BE2C (cell line): ENCODE results near the gene DHRS3.

Source experiments
- DNase-seq: peaks from one replicate; pipeline ENCODE4 v3.0.0-alpha.2; 2020
- H3K27me3 ChIP-seq: fragments of 250-450 bp; sonication (Bioruptor Pico); 2 replicates; pipeline ENCODE4 v1.5.1; 2020; ENCODE audit warnings: mild to moderate bottlenecking
- H3K36me3 ChIP-seq: fragments of 250-450 bp; sonication (Bioruptor Pico); 2 replicates; pipeline ENCODE4 v1.5.1; 2020; ENCODE audit warnings: mild to moderate bottlenecking
- H3K4me1 ChIP-seq: fragments of 250-450 bp; sonication (Bioruptor Pico); 2 replicates; pipeline ENCODE4 v1.5.1; 2020
- H3K4me3 ChIP-seq: 2 replicates; pipeline ENCODE4 v1.5.1; 2011; ENCODE audit warnings: low read depth, low read length
- H3K9me3 ChIP-seq: fragments of 250-450 bp; sonication (Bioruptor Pico); 2 replicates; pipeline ENCODE4 v1.5.1; 2020
- TF ChIP-seq, protein P1 (sequence below): IDR thresholded peaks from 2 replicates; pipeline ENCODE4 v1.5.1; 2012; ENCODE audit warnings: mild to moderate bottlenecking, low read depth, low read length

DHRS3 gene

DNA sequence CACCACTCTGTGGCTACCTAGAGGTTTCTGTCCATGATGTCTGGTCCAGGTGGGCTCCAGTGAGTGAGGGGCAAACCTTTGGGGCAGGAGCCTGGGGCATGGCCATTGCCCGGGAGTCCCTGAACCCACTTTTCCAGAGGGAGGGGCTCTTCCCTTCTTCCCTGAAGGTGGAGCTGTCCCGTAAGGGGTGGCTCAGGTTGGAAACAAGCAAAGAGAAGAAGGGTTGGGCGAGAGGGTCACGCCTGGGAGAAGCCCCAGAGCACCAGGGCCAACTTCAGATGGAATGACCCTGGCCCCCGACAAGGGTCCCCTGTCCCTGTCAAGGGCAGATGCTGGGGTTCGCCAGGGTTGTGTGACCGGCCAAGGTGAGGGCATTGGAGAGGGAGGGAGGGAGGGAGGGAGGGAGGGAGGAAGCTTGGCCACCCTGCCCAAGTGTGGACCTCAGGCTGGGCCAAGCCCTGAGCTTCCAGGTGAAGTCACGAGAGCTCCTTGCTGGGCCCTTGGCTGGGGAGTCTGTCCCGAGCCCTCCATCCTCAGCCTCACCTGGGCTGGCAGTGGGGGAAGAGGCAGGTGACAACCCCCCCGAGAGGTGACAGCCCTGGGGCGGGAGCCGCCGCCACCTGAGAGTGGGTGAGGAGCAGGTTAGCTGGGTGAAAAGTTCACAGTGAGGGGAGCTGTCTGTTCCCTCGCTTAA lies 69.6 kb downstream of the DHRS3 start:
- no peak for DNase-seq
- TF ChIP-seq, protein P1, sequence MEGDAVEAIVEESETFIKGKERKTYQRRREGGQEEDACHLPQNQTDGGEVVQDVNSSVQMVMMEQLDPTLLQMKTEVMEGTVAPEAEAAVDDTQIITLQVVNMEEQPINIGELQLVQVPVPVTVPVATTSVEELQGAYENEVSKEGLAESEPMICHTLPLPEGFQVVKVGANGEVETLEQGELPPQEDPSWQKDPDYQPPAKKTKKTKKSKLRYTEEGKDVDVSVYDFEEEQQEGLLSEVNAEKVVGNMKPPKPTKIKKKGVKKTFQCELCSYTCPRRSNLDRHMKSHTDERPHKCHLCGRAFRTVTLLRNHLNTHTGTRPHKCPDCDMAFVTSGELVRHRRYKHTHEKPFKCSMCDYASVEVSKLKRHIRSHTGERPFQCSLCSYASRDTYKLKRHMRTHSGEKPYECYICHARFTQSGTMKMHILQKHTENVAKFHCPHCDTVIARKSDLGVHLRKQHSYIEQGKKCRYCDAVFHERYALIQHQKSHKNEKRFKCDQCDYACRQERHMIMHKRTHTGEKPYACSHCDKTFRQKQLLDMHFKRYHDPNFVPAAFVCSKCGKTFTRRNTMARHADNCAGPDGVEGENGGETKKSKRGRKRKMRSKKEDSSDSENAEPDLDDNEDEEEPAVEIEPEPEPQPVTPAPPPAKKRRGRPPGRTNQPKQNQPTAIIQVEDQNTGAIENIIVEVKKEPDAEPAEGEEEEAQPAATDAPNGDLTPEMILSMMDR: no peak
- no peaks in the 10 kb centered on the region for H3K4me1 ChIP-seq
- H3K36me3 ChIP-seq: no peaks in the 10 kb centered on the region
- no peaks in the 10 kb centered on the region for H3K9me3 ChIP-seq
- no peak overlapping the region for H3K4me3 ChIP-seq
- H3K27me3 ChIP-seq: no peaks in the 10 kb centered on the region

- Histone ChIP-seq H3K4me1 (no peaks in the 10 kb centered on the region), H3K4me3 (no peak overlapping the region), H3K27me3 (no peaks in the 10 kb centered on the region), H3K9me3 (no peaks in the 10 kb centered on the region), H3K36me3 (no peaks in the 10 kb centered on the region)
- no peak for DNase-seq
- TF ChIP-seq, protein P1: no peak
Measured at GRCh38 chr1:12547586-12548225, 70.3 kb downstream of the DHRS3 start.

DNA sequence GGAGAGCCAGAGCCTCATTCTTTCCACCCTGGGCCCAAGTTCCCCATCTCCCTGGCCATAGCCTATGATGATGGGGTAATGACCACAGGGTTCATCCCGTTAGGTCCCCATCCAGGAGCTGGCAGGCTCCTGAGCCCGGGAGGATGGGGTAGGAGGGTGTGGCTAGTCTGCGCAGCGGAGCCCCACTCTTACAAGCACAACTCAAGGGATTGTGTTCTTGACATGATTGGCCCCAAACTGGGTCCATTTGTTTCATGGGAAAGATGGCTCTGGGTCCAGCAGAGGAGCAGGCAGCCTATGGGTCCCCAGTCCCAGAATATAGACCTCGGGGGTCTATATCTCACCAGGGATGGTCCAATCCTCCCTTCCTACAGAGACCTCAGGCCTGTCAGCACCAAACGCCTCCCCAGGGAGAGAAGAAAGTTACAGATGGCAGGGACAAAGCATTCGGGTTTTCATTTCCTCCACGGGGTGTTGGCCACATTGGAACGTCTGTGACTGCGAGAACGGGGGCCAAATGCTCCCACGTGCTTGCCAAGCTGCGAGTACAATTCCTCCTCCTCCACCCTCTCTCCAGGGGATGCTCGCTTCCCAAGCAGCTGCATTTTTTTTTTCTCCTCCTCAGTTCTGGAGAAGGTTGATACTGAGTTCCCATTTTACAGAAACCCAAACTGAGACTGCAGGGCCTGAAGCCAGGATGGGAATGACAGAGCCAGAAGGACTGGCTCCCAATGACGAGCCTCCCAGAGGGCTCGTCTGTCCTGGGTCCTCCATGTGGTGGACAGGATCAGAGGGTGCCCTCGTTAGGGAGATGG lies 71.0 kb downstream of the DHRS3 start:
- Histone ChIP-seq H3K27me3 (no peaks in the 10 kb centered on the region), H3K4me1 (no peaks in the 10 kb centered on the region), H3K36me3 (no peaks in the 10 kb centered on the region), H3K9me3 (no peaks in the 10 kb centered on the region), H3K4me3 (no peak overlapping the region)
- no peak for DNase-seq
- TF ChIP-seq, protein P1: no peak

- Histone ChIP-seq H3K9me3 (no peaks in the 10 kb centered on the region), H3K27me3 (no peaks in the 10 kb centered on the region), H3K4me3 (no peak overlapping the region), H3K4me1 (no peaks in the 10 kb centered on the region), H3K36me3 (no peaks in the 10 kb centered on the region)
- no peak for DNase-seq
- TF ChIP-seq, protein P1: no peak
Measured at GRCh38 chr1:12544992-12545391, 73.0 kb downstream of the DHRS3 start.

GRCh38 chr1:12544357-12544756 lies 73.7 kb downstream of the DHRS3 start:
- H3K4me3 ChIP-seq: no peak overlapping the region

More at GRCh38 chr1:12544357-12544756, 73.7 kb downstream of the DHRS3 start:
- no peaks in the 10 kb centered on the region for H3K27me3 ChIP-seq
- DNase-seq: no peak
- H3K36me3 ChIP-seq: no peaks in the 10 kb centered on the region
- H3K9me3 ChIP-seq: no peaks in the 10 kb centered on the region
- TF ChIP-seq, protein P1: no peak
- H3K4me1 ChIP-seq: no peaks in the 10 kb centered on the region
